NCI-H2227 (cell line): Measurements from ENCODE around the gene DGKD.

Experiments
- DNase-seq: peaks from one replicate; lab custom pipeline; 2025; ENCODE audit not compliant: unreplicated experiment; lab: John Stamatoyannopoulos, UW

The DGKD gene

DNA sequence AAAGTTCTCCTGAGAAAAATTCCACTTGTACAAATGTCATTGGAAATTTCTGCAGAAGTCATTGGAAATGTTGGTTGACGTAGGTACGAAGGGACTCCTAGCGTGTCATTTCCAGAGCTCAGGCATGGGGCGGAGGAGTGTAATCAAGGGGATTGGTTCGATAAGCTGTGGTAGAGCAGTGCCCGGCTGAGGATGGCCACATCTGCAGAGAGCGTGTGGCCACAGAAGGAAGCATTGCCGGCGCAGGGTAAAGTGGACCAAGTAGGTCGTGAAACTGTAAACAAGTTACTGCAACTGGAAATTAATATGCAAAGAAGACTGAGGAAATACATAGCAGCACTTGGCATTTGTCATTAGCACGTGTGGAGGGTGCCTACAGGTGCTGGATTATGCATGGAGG lies 101.8 kb downstream of the DGKD start:
- no peak for DNase-seq

DNA sequence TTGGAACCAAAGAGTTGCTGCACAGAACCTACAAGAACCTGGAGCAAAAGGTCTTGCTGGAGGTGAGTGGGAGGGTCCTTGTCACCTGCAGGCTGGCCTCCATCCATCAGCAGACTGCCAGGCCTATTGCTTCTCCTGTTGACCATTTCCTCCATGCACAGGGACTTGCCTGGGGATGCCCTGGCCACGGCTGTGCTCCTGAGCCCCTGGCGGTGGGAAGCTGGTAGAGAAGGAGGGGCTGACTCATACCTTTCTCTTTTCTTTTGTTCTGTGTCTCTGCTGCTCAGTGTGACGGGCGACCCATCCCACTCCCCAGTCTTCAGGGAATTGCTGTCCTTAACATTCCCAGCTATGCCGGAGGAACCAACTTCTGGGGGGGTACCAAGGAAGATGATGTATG lies 102.6 kb downstream of the DGKD start:
- no peak for DNase-seq

DNA sequence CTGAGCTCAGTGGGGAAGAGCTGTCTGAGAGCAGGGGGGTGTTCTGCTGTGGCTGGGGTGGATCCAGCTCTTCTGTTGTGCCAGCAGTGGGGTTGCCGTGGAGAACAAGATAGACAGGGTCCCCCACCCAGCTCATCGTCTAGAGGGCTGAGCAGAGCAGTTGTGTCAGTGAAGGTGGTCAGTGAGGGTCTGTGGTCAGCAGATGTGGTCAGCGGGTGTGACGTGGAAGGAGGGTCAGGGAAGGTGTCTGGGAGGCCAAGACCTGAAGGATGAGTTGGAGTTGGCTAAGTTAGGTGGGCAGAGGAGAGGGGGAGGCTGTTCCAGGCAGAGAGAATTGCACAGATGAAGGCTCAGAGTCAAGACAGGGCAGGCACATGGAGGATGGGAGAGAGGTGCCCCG lies 103.1 kb downstream of the DGKD start:
- no peak for DNase-seq

DNA sequence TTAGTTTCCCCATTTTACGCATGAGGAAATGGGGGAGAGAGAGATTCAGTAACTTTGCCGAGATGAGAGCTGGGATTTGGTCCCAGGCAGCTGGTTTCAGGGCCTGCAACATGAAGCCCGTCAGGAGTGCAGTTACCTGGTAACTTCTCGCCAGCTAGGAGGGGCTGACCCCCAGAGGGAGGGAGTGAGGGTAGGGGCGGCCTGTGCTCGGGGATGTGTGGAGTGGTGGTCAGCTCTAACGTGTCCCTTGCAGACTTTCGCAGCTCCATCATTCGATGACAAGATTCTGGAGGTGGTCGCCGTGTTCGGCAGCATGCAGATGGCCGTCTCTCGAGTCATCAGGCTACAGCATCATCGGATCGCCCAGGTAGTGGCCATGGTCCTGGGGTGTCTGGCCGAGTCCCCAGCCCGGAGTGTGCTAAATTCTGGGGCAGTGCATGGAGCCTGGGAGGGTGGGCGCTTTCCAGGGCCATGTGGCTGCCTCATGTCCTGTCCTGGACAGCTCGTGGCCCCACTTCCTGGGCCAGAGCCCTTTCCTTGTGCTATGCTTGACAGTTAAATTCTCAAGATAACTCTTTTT lies 103.8 kb downstream of the DGKD start:
- DNase-seq = no peak

DNA sequence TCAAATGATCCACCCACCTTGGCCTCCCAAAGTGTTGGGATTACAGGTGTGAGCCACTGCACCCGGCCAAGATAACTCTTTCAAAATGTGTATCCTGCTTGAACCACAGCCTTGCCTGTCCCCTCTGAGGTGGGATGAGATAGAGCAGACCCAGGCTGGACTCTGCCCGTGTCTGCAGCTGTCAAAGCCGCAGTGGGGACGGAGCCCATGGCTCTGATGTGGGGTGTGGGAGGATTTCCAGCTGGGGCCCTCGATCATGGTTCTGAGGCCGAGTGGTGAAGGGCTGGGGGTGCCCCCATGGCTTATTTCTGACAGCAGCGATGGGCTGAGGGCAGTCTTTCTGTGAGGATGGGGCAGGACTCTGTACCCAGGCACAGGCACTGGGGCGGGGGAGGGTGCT lies 104.5 kb downstream of the DGKD start:
- DNase-seq = no peak

DNA sequence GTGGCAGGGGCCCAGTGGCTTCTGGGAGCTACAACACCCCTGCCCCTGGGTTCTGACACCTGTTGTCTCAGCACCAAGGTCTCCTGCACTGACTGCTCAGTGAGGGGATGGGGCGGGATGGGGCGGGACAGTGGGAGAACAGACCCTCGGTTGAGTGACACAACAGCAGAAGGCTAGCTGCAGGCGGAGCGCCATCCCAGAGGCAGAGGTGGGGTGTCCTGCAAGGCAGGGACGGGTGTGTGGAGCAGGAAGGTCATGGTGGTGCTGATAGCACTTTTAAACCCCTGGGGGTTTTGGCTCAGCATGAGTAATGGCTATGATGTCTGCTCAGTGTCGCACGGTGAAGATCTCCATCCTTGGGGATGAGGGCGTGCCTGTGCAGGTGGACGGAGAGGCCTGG lies 105.1 kb downstream of the DGKD start:
- DNase-seq = no peak

DNA sequence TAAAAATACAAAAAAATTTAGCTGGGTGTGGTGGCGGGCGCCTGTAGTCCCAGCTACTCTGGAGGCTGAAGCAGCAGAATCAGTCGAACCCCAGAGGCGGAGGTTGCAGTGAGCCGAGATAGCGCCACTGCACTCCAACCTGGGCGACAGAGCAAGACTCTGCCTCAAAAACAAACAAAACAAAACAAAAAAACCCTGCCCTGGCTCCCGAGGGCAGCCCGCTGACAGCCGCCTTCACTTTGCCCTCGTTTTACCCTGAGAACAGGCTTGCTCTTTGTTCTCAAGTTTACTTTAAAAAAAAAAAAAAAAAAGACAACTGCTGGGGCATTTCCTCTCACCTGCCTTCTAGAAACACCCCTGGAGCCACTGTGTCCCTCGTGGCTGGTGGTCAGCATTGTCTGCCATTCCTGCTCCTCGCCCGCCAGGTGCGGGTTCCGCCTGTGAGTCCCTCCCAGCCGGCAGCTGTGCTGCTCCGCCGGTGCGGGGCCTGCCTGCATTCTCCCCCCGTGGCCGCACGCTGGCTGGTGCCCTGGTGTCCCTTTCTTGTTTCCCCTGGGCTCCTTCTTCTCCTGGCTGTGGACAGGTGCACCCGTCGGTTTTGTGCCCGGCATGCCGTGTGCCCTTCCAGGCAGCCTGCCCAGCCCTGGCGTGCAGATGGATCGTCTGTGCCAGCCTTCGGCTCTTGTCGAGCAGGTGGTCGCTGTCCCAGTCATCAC lies 106.6 kb downstream of the DGKD start:
- no peak for DNase-seq

DNA sequence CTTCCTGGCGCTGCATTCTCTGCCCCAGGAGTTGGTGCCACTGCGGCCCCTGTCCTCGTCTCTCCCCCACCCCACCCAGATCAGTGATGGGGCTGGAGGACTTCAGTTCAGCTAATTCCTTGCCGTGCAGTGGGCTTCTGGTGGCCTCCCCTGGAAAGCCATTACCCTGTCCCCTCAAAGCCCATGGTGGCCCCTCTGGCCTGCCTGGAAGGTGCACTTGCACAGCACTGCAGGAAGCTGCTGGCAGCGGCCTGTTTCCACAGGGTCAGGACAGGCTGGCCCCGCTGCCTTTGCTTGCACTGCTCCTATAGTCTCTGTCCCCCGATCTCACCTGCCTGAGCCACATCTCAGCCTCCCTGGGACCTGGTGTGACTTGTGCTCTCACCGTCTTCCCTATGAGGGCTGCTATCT lies 107.2 kb downstream of the DGKD start:
- no peak for DNase-seq

DNA sequence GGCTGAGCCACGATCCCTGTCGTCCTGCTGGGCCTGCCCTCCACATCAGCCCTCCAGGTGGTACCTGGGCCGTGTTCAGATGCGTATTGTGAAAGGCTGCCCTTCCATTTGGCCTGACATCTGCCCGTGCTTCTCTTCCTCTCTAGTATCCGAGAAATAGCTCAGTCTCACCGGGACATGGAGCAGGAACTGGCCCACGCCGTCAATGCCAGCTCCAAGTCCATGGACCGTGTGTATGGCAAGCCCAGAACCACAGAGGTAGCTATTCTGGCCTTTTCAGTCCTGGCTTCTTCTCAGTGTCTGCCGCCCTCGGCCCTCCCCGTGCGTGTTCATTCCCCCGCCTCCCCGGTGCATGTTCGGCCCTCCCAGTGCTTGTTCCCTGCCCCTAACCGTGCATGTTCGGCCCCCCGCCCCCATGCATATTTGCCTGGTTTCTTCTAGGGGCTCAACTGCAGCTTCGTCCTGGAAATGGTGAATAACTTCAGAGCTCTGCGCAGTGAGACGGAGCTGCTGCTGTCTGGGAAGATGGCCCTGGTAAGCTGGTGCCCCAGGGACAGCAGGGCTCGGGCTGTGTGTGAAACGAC lies 108.0 kb downstream of the DGKD start:
- DNase-seq = no peak

DNA sequence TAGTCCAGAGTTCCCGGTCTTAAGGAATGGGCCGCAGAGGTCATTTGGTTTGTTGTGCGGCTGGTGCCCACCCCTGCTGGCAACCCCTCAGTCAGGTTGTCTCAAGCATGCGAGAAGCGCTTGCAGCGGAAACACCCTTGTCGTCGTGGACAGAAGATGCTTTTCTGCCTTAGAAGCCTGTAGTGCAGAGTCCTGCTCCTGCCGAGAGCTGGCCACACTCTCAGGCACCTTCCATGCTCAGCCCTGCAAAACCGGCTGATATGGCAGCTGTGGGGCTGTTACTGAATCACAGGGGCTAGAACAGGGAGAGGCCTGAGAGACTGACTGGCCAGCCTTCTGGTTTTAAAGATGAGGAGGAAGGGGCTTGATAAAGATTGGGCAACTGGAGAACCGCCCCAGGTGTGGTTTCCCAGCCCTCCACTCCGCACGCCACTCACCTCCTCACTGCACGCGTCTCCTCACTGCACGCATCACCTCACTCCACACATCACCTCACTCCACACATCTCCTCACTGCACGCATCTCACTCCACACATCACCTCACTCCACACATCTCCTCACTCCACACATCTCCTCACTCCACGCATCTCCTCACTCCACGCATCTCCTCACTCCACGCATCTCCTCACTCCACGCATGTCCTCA lies 108.7 kb downstream of the DGKD start:
- DNase-seq = no peak

DNA sequence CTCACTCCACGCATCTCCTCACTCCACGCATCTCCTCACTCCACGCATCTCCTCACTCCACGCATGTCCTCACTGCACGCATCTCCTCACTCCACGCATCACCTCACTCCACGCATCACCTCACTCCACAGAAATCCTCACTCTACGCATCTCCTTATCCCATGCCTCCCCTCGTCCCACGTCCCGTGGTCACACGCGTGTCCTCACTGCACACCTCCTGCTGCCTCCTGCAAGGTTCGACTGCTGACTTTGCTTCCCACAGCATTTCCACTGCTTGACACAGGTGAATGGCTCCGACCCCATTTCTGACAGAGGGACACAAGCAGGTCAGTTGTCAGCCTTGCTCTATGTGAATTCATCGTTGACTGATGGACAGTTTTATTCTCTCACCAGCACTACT lies 109.3 kb downstream of the DGKD start:
- no peak for DNase-seq

DNA sequence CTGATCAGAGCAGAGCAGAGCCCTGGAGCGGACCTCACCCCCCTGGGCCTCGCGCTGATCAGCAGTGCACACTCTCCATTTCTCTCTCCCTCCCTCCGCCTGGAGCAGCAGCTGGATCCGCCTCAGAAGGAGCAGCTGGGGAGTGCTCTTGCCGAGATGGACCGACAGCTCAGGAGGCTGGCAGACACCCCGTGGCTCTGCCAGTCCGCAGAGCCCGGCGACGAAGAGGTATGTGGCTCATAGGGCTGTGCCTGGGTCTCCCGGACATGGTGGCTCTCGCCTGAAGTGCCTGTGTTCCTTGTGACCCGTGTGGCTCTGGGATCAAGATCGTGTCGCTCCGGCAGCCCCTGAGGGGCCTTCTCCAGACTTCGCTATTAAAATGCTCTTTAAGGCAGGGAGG lies 109.8 kb downstream of the DGKD start:
- DNase-seq = no peak

DNA sequence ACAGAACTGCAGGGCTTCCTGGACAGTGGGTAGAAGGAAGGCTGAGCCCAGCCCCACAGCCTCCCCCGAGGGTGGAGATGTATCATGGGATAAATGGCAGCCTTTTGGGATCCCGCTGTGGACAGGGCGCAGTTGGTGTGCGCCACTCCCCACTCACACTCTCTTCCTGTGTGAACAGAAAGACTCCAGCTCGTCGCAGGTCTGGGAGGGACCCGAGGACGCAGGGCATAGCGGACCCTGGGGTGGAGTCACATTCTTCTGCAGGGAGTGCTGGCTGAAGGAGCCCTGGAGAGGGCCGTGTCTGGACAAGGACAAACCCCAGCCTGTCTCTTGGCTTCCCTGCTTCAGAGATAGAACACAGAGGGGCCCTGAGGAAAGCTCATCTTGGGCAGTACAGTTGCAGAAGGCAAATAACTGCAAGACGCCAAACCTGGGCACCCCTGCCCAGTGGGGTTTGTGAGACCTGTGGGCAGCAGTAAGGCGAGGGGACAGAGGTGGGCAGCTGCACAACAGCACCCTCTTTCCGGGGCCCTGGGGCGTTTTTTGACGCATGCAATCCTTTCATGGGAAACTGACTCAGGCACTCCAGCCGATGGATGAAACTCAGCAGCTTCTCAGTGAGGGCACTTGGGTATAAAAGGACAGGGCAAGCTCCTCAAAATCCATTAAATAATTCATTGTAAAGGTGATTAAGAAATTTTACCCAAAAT lies 110.4 kb downstream of the DGKD start:
- no peak for DNase-seq

DNA sequence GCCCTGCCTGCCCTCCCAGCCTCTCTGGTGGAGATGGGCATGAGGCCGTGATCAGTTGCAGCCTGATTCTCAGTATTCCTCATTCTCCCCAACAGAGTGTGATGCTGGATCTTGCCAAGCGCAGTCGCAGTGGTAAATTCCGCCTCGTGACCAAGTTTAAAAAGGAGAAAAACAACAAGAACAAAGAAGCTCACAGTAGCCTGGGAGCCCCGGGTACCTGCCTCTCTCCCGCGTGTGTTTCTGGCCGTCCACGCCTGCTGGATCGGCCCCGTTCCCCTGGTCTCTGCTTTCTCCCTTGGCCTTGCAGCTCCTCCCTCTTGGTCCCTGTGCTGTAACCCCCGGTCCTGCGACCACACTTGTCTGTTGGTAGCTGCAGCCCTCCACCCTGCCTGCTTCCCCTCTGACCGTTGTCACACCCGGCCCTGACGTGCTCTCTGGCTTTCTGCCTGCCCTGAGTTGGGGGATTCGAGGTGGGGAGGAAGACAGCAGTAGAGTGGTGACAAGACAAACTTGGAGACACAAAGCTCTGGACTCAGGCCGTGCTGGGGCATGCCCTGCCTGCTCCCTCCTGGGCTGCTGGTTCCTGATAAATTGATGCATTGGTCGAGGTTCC lies 112.8 kb downstream of the DGKD start:
- DNase-seq = no peak

DNA sequence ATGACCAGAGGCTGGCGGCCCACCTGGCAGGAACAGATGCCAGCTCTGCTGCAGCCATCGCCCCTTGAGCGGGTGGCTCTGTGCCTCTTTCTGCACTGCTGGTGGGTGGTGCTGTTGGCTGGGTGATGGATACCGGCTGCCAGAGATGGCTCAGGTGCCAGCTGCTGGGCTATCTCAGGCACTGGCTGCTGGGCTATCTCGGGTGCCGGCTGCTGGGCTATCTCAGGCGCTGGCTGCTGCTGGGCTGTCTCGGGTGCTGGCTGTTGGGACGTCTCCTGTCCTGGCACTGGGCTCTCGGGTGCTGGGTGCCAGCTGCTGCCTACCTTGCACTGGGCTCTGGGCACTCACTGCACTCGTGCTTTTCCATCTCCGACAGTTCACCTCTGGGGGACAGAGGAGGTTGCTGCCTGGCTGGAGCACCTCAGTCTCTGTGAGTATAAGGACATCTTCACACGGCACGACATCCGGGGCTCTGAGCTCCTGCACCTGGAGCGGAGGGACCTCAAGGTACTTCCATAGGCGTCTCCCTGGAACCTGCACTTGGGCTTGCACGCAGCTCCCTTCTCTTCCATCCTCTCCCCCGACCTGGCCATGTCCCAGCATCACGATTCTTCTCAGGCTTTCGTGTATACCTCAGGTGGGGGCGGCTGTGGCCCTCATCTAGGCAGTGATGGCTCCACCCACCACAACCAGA lies 113.9 kb downstream of the DGKD start:
- DNase-seq = no peak

DNA sequence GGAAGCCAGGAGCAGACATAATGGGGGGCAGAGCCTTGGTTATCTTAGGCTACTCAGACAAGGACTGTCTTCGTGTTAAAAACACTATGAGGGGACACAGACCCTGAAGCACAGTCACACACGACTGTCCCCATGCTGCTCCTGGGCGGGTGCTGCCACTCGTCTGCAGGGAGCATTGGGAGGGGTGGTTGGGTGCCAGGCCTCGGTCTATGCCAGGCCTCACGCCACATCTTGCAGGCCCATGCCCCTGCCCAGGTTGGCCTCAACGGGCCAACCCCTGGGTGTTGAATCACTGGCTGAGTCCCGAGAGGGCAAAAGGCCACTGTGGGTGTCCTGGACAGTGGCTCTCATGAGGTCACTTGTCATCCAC lies 114.4 kb downstream of the DGKD start:
- DNase-seq = no peak

DNA sequence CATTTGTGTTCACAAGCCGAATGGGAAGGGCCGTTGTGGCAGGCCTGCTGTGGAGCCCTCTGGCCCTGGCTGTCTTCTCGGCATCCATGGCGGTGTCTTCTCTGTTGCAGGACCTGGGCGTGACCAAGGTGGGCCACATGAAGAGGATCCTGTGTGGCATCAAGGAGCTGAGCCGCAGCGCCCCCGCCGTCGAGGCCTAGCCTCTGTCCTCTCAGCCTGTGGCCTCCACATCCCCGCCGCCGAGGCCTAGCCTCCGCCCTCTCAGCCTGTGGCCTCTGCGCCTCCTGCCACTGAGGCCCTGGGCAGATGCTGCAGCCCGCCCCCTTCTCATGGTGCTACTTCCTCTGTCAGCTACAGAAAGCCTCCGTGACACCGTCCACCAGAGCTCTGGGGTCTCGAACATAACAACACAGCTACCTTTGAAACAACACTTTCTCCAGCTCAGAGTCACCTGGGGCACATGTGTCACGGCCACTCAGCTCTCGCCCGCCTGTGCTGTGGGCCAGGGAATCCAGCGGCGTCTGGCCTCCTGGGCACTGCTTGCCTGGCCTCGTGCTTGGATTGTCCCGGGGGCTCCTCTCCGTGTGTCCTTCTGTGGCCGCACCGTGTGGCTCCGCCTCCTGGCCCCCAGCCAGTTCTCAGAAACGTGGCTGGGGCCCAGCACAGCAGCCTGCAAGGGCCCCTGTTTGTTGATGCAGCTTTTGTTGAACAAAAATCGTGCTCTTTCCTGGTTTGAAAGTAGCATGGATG lies 115.1 kb downstream of the DGKD start:
- DNase-seq = no peak

DNA sequence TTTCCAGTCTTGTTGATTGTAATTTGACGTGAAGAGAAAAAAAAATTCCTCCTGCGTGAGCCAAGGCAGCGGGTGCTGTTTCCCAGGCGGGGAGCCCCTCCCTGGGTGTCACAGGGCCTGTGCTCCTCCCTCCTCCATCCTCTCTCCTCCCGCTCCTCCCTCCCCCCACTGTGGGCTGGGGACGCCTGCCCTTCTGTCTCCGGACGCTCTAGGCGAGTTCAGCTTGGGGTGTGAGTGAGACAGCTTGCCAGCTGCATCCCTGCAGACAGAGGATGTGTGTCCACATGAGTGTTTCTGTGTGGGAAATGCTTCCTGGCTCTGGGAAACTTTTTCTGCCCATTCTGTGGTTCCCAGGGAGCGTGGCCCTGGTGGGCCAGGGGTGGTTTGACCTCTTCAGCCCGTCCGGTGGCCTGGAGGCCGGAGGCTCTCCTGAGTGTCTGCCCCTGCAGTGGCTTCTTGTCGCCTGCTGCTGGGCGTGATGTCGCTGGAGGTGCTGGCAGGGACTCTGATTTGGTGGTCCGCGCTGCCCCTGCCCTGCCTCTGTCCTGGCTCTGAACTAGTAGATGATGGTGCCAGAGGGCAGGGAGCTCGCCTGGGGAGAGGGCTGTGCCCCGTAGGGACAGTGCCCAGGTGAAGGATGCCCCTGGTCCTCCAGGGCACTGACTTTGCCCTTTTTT lies 115.9 kb downstream of the DGKD start:
- DNase-seq = no peak

DNA sequence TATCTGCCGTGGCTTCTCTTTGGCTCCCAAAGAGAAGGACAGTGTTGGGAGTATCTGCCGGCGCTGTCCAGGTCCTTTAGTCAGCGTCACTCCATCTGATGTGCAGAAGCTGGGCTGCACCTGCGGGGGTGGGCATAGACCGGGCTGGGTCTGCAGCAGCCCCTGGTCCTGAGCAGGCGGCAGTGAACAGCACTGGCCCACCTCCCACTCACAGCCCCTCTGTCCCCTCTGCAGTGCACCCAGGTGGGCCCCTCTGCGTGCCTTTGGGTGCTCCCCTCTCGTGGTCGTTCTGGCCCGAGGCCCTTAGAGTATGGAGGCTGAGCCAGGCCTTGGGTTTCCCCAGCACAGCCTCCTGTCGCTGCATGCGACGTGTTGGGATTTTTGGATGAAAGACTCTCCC lies 116.5 kb downstream of the DGKD start:
- no peak for DNase-seq
